NCI-H446 (cell line): ENCODE data around the gene RDH5.

Experiments used
- DNase-seq, 2 experiments: peaks; one replicate each; lab custom pipeline; 2025; lab: John Stamatoyannopoulos, UW

Gene RDH5

GRCh38 chr12:55728186-55728938 lies 8.2 kb downstream of the RDH5 start:
- DNase-seq: peak in 1 of 2 experiments; percentile 38

- DNase-seq: peak; percentile 71 to 89
Measured at GRCh38 chr12:55728939-55729818, 9.0 kb downstream of the RDH5 start, which contains the start of gene CD63. CD63 (minus strand) TSS chr12:55729009; CDS start chr12:55728341, 668 bp downstream.

GRCh38 chr12:55729819-55730818 lies 9.9 kb downstream of the RDH5 start:
- no peak for DNase-seq

- DNase-seq: no peak
Measured at GRCh38 chr12:55732288-55732687, 12.1 kb downstream of the RDH5 start.

- no peak for DNase-seq
Measured at GRCh38 chr12:55733021-55733555, 12.9 kb downstream of the RDH5 start.

- DNase-seq: no peak
Measured at GRCh38 chr12:55733858-55734257, 13.7 kb downstream of the RDH5 start.

- DNase-seq: no peak
Measured at GRCh38 chr12:55734595-55734994, 14.4 kb downstream of the RDH5 start.

- no peak for DNase-seq
Measured at GRCh38 chr12:55736076-55736475, 15.9 kb downstream of the RDH5 start.

- DNase-seq: peak; percentile 13 to 77
Measured at GRCh38 chr12:55736780-55737580, 16.8 kb downstream of the RDH5 start.

- DNase-seq: no peak
Measured at GRCh38 chr12:55737581-55738122, 17.5 kb downstream of the RDH5 start.

GRCh38 chr12:55738123-55739024 lies 18.2 kb downstream of the RDH5 start:
- DNase-seq: peak; percentile 84 to 92

- no peak for DNase-seq
Measured at GRCh38 chr12:55739025-55739378, 18.8 kb downstream of the RDH5 start.

- no peak for DNase-seq
Measured at GRCh38 chr12:55741931-55742680, 21.9 kb downstream of the RDH5 start.

- peak; percentile 63 to 84 for DNase-seq
Measured at GRCh38 chr12:55742719-55743405, 22.7 kb downstream of the RDH5 start, which contains the start of gene GDF11. GDF11 (plus strand) TSS chr12:55743122; CDS start chr12:55743317, 195 bp downstream.

- DNase-seq: no peak
Measured at GRCh38 chr12:55743406-55744339, 23.5 kb downstream of the RDH5 start.

GRCh38 chr12:55744340-55745030 lies 24.3 kb downstream of the RDH5 start:
- no peak for DNase-seq
